Measurements from ENCODE around the gene THSD7A.
A peak's percentile ranks its signal among the peaks of the same experiment; 100 is the strongest.

Gene THSD7A

GRCh38 chr7:11807000-11807399 is 25.0 kb downstream of the THSD7A start:
- no peak for DNase-seq

- no peak for DNase-seq
Measured at GRCh38 chr7:11804621-11805020, 27.4 kb downstream of the THSD7A start.

- DNase-seq, result no peak
Measured at GRCh38 chr7:11795231-11795630, 36.8 kb downstream of the THSD7A start.

GRCh38 chr7:11792166-11792565 is 39.8 kb downstream of the THSD7A start:
- DNase-seq, result no peak

- no peak for DNase-seq
Measured at GRCh38 chr7:11788568-11788967, 43.4 kb downstream of the THSD7A start.

GRCh38 chr7:11787534-11787933 is 44.5 kb downstream of the THSD7A start:
- no peak for DNase-seq

GRCh38 chr7:11786186-11786585 is 45.8 kb downstream of the THSD7A start:
- no peak for DNase-seq

- no peak for DNase-seq
Measured at GRCh38 chr7:11784769-11785536, 47.0 kb downstream of the THSD7A start.

GRCh38 chr7:11779864-11780674 is 51.9 kb downstream of the THSD7A start:
- no peak for DNase-seq

- no peak for DNase-seq
Measured at GRCh38 chr7:11776039-11776438, 56.0 kb downstream of the THSD7A start.

GRCh38 chr7:11775401-11775800 is 56.6 kb downstream of the THSD7A start:
- no peak for DNase-seq

- DNase-seq, result no peak
Measured at GRCh38 chr7:11768263-11768662, 63.7 kb downstream of the THSD7A start.

GRCh38 chr7:11767148-11767547 is 64.8 kb downstream of the THSD7A start:
- DNase-seq, result no peak

- DNase-seq, result peak; percentile 81
Measured at GRCh38 chr7:11760372-11760771, 71.6 kb downstream of the THSD7A start.

GRCh38 chr7:11758627-11759111 is 73.3 kb downstream of the THSD7A start:
- DNase-seq, result no peak

- DNase-seq, result no peak
Measured at GRCh38 chr7:11757153-11757552, 74.8 kb downstream of the THSD7A start.

- DNase-seq, result no peak
Measured at GRCh38 chr7:11754933-11755332, 77.1 kb downstream of the THSD7A start.

GRCh38 chr7:11754123-11754522 is 77.9 kb downstream of the THSD7A start:
- no peak for DNase-seq

GRCh38 chr7:11753433-11753832 is 78.6 kb downstream of the THSD7A start:
- no peak for DNase-seq

GRCh38 chr7:11751807-11752389 is 80.1 kb downstream of the THSD7A start:
- DNase-seq, result no peak

GRCh38 chr7:11751315-11751714 is 80.7 kb downstream of the THSD7A start:
- no peak for DNase-seq

GRCh38 chr7:11750191-11750590 is 81.8 kb downstream of the THSD7A start:
- DNase-seq, result no peak

GRCh38 chr7:11749629-11750028 is 82.4 kb downstream of the THSD7A start:
- DNase-seq, result peak; percentile 38

- DNase-seq, result no peak
Measured at GRCh38 chr7:11748884-11749283, 83.1 kb downstream of the THSD7A start.
